Fibroblast of villous mesenchyme (primary cell): ENCODE data around the gene MAGI1. TPM values are rescaled to one million over a fixed set of nuclear protein-coding genes. Genes with fewer than 3 reads are reported as not detected.

ENCODE experiments used
- DNase-seq: peaks from one replicate; pipeline ENCODE4 v3.0.0-alpha.2; 2010; ENCODE audit warnings: low read depth
- H3K4me3 ChIP-seq: 2 replicates; pipeline ENCODE4 v1.5.1; 2011; ENCODE audit warnings: low read depth, mild to moderate bottlenecking, low read length
- CTCF ChIP-seq: IDR thresholded peaks from 2 replicates; pipeline ENCODE4 v1.5.1; 2012; ENCODE audit warnings: low read depth, mild to moderate bottlenecking, low read length; ENCODE audit not compliant: insufficient read depth
- total RNA-seq: library from RNA; depleted of rRNA; stranded (reverse); fragments of >200 nt; gene quantifications from 2 replicates; pipeline ENCODE4 v1.2.3, GENCODE V29; 2012

Gene MAGI1
- total RNA-seq, 1 donor: 20.7 TPM

- DNase-seq: peak; percentile 29
- no peak for TF ChIP-seq CTCF
- H3K4me3 ChIP-seq: no peak overlapping the region
These were observed 636.1 kb downstream of the MAGI1 start for GRCh38 chr3:65402597-65402996.

GRCh38 chr3:65401359-65402305 is 637.1 kb downstream of the MAGI1 start:
- no peak overlapping the region for H3K4me3 ChIP-seq
- no peak for TF ChIP-seq CTCF
- DNase-seq: peak; percentile 4

- no peak overlapping the region for H3K4me3 ChIP-seq
- DNase-seq: no peak
- no peak for TF ChIP-seq CTCF
These were observed 637.8 kb downstream of the MAGI1 start for GRCh38 chr3:65400899-65401298.

GRCh38 chr3:65398953-65399352 is 639.8 kb downstream of the MAGI1 start:
- H3K4me3 ChIP-seq: no peak overlapping the region
- DNase-seq: peak; percentile 5
- no peak for TF ChIP-seq CTCF

GRCh38 chr3:65396078-65396477 is 642.6 kb downstream of the MAGI1 start:
- no peak overlapping the region for H3K4me3 ChIP-seq
- DNase-seq: no peak
- no peak for TF ChIP-seq CTCF

GRCh38 chr3:65391068-65391467 is 647.6 kb downstream of the MAGI1 start:
- H3K4me3 ChIP-seq: no peak overlapping the region
- no peak for TF ChIP-seq CTCF
- no peak for DNase-seq

- no peak overlapping the region for H3K4me3 ChIP-seq
- no peak for DNase-seq
- TF ChIP-seq CTCF: no peak
These were observed 652.9 kb downstream of the MAGI1 start for GRCh38 chr3:65385805-65386204.
